Caco-2 (cell line): ENCODE results near the gene LIMS1. TPM values are rescaled to one million over a fixed set of nuclear protein-coding genes. Genes with fewer than 3 reads are reported as not detected.

Experiments
- BruUV-seq: library from RNA; stranded (reverse); fragments of 400-500 nt; replicated peaks from 2 replicates; lab custom pipeline; 2021; lab: Mats Ljungman, UMichigan
- CTCF ChIA-PET: fragments of 300-600 bp; sonication (Branson Sonifier 250); formaldehyde crosslinking; loops from one replicate; lab custom pipeline; 2022; ENCODE audit warnings: antibody characterized with exemption; lab: Charles Lee
- POLR2A ChIA-PET: fragments of 300-600 bp; sonication (Branson Sonifier 250); formaldehyde crosslinking; loops from one replicate; lab custom pipeline; 2022; ENCODE audit warnings: antibody characterized with exemption; lab: Charles Lee
- DNase-seq, 2 experiments: peaks; one replicate each; pipeline versions ENCODE4 v3.0.0 to v3.0.0-alpha.2; 2020 to 2022
- H3K27me3 ChIP-seq: replicated peaks from 2 replicates; pipeline ENCODE4 v1.6.0; 2011; ENCODE audit warnings: low read length; ENCODE audit not compliant: control insufficient read depth, insufficient read depth
- H3K36me3 ChIP-seq: 2 replicates; pipeline ENCODE4 v1.5.1; 2011; ENCODE audit warnings: low read length; ENCODE audit not compliant: control insufficient read depth, insufficient read depth
- H3K4me1 ChIP-seq: fragments of 250-450 bp; sonication (Bioruptor Pico); 2 replicates; pipeline ENCODE4 v1.5.1; 2020; ENCODE audit warnings: mild to moderate bottlenecking
- H3K4me3 ChIP-seq: 2 replicates; pipeline ENCODE4 v1.5.1; 2011; ENCODE audit warnings: low read depth, mild to moderate bottlenecking, control low read depth, low read length
- H3K9me3 ChIP-seq: fragments of 250-450 bp; sonication (Bioruptor Pico); 2 replicates; pipeline ENCODE4 v1.5.1; 2020; ENCODE audit warnings: mild to moderate bottlenecking, moderate library complexity
- H3K27ac Mint-ChIP-seq: one replicate; pipeline ENCODE4 v1.8.0; 2022; ENCODE audit warnings: mixed read lengths; ENCODE audit not compliant: unreplicated experiment
- H3K27me3 Mint-ChIP-seq: one replicate; pipeline ENCODE4 v1.8.0; 2022; ENCODE audit warnings: mixed read lengths; ENCODE audit not compliant: insufficient read depth, unreplicated experiment
- H3K36me3 Mint-ChIP-seq: one replicate; pipeline ENCODE4 v1.8.0; 2022; ENCODE audit warnings: mild to moderate bottlenecking, mixed read lengths; ENCODE audit not compliant: insufficient read depth, unreplicated experiment
- H3K4me1 Mint-ChIP-seq: one replicate; pipeline ENCODE4 v1.8.0; 2022; ENCODE audit warnings: low read depth, mixed read lengths; ENCODE audit not compliant: unreplicated experiment
- H3K4me3 Mint-ChIP-seq: one replicate; pipeline ENCODE4 v1.8.0; 2022; ENCODE audit warnings: mild to moderate bottlenecking, moderate library complexity, mixed read lengths; ENCODE audit not compliant: unreplicated experiment
- H3K9me3 Mint-ChIP-seq: one replicate; pipeline ENCODE4 v1.8.0; 2022; ENCODE audit warnings: mixed read lengths; ENCODE audit not compliant: unreplicated experiment
- CTCF ChIP-seq, 2 experiments: fragments of 200-600 bp in 1 of 2; IDR thresholded peaks; 1 replicate in 1 of 2; 2 replicates in 1 of 2; pipeline versions ENCODE4 v1.5.1 to v1.8.0; 2011 to 2022; ENCODE audit warnings: antibody characterized with exemption in 1 of 2, control low read depth in 1 of 2, inconsistent platforms in 1 of 2, low read depth in 1 of 2, low read length in 1 of 2, mild to moderate bottlenecking in 1 of 2, moderate library complexity in 1 of 2; ENCODE audit not compliant: insufficient read depth in 1 of 2, severe bottlenecking in 1 of 2, unreplicated experiment in 1 of 2
- intact Hi-C: fragments of 100-400 bp; cut with micrococcal nuclease; formaldehyde crosslinking; loops from one replicate; pipeline ENCODE4 v1.10.0; 2022; ENCODE audit not compliant: unreplicated experiment
- total RNA-seq: library from RNA; stranded (reverse); gene quantifications from 2 replicates; pipeline ENCODE4 v1.2.3, GENCODE V29; 2022

Gene LIMS1
- total RNA-seq, 1 experiment from 2014 or later, result 75.2 TPM

DNA sequence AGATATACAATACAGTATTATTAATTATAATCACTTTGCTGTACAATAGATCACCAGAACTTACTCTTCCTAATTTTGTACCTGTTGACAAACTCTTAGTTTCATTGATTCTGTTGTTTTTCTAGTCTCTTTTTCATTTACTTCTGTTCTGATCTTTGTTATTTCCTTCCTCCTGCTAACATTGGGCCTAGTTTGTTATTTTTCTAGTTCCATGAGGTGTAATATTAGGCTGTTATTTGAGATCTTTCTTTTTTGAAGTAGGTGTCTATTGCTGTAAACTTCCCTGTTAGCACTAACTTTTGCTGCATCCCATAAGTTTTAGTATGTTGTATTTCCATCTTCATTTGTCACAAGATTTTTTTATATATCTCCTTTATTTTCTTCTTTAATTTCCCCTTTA lies 55.1 kb downstream of the LIMS1 start:
- no peak overlapping the region for H3K4me3 Mint-ChIP-seq
- no peaks in the 10 kb centered on the region for H3K27me3 Mint-ChIP-seq
- TF ChIP-seq CTCF (IDR thresholded peaks at IDR 0.05; ENCODE audit: insufficient read depth in 1 of 2, low read depth in 1 of 2, low read length in 1 of 2, severe bottlenecking in 1 of 2, unreplicated experiment in 1 of 2), result no peak
- peaks cover 51% of the 10 kb centered on the region for H3K4me1 Mint-ChIP-seq
- no peaks in the 10 kb centered on the region for H3K27me3 ChIP-seq
- no peaks in the 10 kb centered on the region for H3K9me3 Mint-ChIP-seq
- DNase-seq, result no peak
- H3K4me3 ChIP-seq, result no peak overlapping the region
- ChIA-PET POLR2A (no interaction called here), CTCF (no interaction called here)
- intact Hi-C loops, result no loop called here
- H3K9me3 ChIP-seq, result no peaks in the 10 kb centered on the region
- peaks cover 31% of the 10 kb centered on the region for H3K4me1 ChIP-seq
- peaks cover 5% of the 10 kb centered on the region for H3K36me3 Mint-ChIP-seq
- BruUV-seq, result no TSS peak
- H3K27ac Mint-ChIP-seq, result no peak overlapping the region
- no peaks in the 10 kb centered on the region for H3K36me3 ChIP-seq

DNA sequence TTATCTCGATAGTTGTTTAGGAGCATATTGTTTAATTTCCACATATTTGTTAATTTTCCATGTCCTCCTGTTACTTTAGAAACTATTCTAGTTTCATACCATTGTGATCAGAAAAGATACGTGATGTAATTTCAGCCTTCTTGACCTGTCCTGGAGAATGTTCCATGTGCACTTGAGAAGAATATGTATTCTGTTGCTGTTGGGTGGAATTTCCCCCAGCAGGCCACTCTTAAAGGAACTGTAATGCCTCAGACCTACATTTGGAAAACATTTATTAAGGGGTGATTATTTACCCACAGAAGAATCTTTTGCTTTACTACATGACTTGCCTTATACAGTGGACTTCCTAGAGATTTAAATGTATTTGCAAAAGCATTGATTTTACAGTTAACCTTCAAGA lies 55.5 kb downstream of the LIMS1 start:
- TF ChIP-seq CTCF (IDR thresholded peaks at IDR 0.05; ENCODE audit: insufficient read depth in 1 of 2, low read depth in 1 of 2, low read length in 1 of 2, severe bottlenecking in 1 of 2, unreplicated experiment in 1 of 2), result no peak
- ChIA-PET POLR2A (no interaction called here), CTCF (no interaction called here)
- Histone ChIP-seq H3K36me3 (no peaks in the 10 kb centered on the region), H3K9me3 (no peaks in the 10 kb centered on the region), H3K4me1 (peaks cover 35% of the 10 kb centered on the region), H3K27me3 (no peaks in the 10 kb centered on the region), H3K4me3 (no peak overlapping the region)
- intact Hi-C loops, result no loop called here
- no peaks in the 10 kb centered on the region for H3K9me3 Mint-ChIP-seq
- H3K36me3 Mint-ChIP-seq, result peaks cover 5% of the 10 kb centered on the region
- H3K4me3 Mint-ChIP-seq, result no peak overlapping the region
- no peak overlapping the region for H3K27ac Mint-ChIP-seq
- no peaks in the 10 kb centered on the region for H3K27me3 Mint-ChIP-seq
- H3K4me1 Mint-ChIP-seq, result peaks cover 55% of the 10 kb centered on the region
- BruUV-seq, result no TSS peak
- no peak for DNase-seq

DNA sequence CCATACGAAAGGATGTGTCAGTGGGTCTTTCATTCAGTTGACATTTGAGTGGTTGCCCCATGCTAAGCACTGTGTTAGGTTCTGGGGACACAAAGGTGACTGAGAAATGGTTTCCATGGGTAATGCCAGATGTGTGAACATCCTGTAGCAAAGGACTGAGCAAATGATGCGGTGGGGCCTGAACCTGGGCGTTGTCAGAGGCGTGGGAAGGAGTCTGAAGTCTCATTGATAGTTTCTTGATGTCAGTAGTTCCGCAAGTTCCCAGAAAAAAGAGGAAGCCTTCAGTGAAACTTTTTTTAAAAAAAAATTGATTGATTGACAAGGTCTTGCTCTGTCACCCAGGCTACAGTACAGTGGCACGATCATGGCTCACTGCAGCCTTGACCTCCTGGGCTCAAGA lies 56.9 kb downstream of the LIMS1 start:
- no peak for TF ChIP-seq CTCF (IDR thresholded peaks at IDR 0.05; ENCODE audit: insufficient read depth in 1 of 2, low read depth in 1 of 2, low read length in 1 of 2, severe bottlenecking in 1 of 2, unreplicated experiment in 1 of 2)
- no TSS peak for BruUV-seq
- intact Hi-C loops, result no loop called here
- no peak overlapping the region for H3K27ac Mint-ChIP-seq
- no peaks in the 10 kb centered on the region for H3K9me3 Mint-ChIP-seq
- no peak for DNase-seq
- no peak overlapping the region for H3K4me3 Mint-ChIP-seq
- H3K36me3 Mint-ChIP-seq, result no peaks in the 10 kb centered on the region
- Histone ChIP-seq H3K27me3 (no peaks in the 10 kb centered on the region), H3K4me3 (no peak overlapping the region), H3K36me3 (no peaks in the 10 kb centered on the region), H3K4me1 (peaks cover 46% of the 10 kb centered on the region), H3K9me3 (no peaks in the 10 kb centered on the region)
- CTCF ChIA-PET, result no interaction called here
- H3K4me1 Mint-ChIP-seq, result peaks cover 61% of the 10 kb centered on the region
- H3K27me3 Mint-ChIP-seq, result no peaks in the 10 kb centered on the region
- POLR2A ChIA-PET, result no interaction called here
